ENCODE results near the gene AK8. TPM values are rescaled to one million over a fixed set of nuclear protein-coding genes. Genes with fewer than 3 reads are reported as not detected.

AK8 gene
- total RNA-seq, 1 donor from 2014 or later: under 0.01 TPM

- no peak for DNase-seq (ENCODE audit: low read depth in 2 of 2)
These were observed 19.3 kb downstream of the AK8 start for GRCh38 chr9:132858751-132859150.

- no peak for DNase-seq (ENCODE audit: low read depth in 2 of 2)
These were observed 20.3 kb downstream of the AK8 start for GRCh38 chr9:132857616-132858342.

GRCh38 chr9:132857031-132857430 lies 21.1 kb downstream of the AK8 start:
- peak in 1 of 2 donors; percentile 15 for DNase-seq (ENCODE audit: low read depth in 2 of 2)

- no peak for DNase-seq (ENCODE audit: low read depth in 2 of 2)
These were observed 22.2 kb downstream of the AK8 start for GRCh38 chr9:132855904-132856303.

GRCh38 chr9:132854832-132855231 lies 23.3 kb downstream of the AK8 start:
- no peak for DNase-seq (ENCODE audit: low read depth in 2 of 2)

GRCh38 chr9:132853482-132853881 lies 24.6 kb downstream of the AK8 start:
- DNase-seq (ENCODE audit: low read depth in 2 of 2): no peak

- DNase-seq (ENCODE audit: low read depth in 2 of 2): no peak
These were observed 28.8 kb downstream of the AK8 start for GRCh38 chr9:132849185-132849706.

- no peak for DNase-seq (ENCODE audit: low read depth in 2 of 2)
These were observed 31.1 kb downstream of the AK8 start for GRCh38 chr9:132846918-132847515.

- no peak for DNase-seq (ENCODE audit: low read depth in 2 of 2)
These were observed 31.8 kb downstream of the AK8 start for GRCh38 chr9:132846109-132846917.

GRCh38 chr9:132842124-132843044 lies 35.7 kb downstream of the AK8 start:
- no peak for DNase-seq (ENCODE audit: low read depth in 2 of 2)

- DNase-seq (ENCODE audit: low read depth in 2 of 2): no peak
These were observed 37.1 kb downstream of the AK8 start for GRCh38 chr9:132840980-132841379.

- DNase-seq (ENCODE audit: low read depth in 2 of 2): no peak
These were observed 39.8 kb downstream of the AK8 start for GRCh38 chr9:132838291-132838690.

GRCh38 chr9:132837501-132838286 lies 40.4 kb downstream of the AK8 start:
- DNase-seq (ENCODE audit: low read depth in 2 of 2): no peak

GRCh38 chr9:132834343-132834742 lies 43.7 kb downstream of the AK8 start:
- DNase-seq (ENCODE audit: low read depth in 2 of 2): no peak

GRCh38 chr9:132833550-132834121 lies 44.4 kb downstream of the AK8 start:
- no peak for DNase-seq (ENCODE audit: low read depth in 2 of 2)

- DNase-seq (ENCODE audit: low read depth in 2 of 2): no peak
These were observed 45.8 kb downstream of the AK8 start for GRCh38 chr9:132832171-132832881.

GRCh38 chr9:132828201-132828770 lies 49.8 kb downstream of the AK8 start:
- DNase-seq (ENCODE audit: low read depth in 2 of 2): no peak

GRCh38 chr9:132827366-132827765 lies 50.7 kb downstream of the AK8 start:
- DNase-seq (ENCODE audit: low read depth in 2 of 2): no peak

All from lung microvascular endothelial cell (primary cell).